ENCODE measurements around the gene ASTL.

ASTL gene

DNA sequence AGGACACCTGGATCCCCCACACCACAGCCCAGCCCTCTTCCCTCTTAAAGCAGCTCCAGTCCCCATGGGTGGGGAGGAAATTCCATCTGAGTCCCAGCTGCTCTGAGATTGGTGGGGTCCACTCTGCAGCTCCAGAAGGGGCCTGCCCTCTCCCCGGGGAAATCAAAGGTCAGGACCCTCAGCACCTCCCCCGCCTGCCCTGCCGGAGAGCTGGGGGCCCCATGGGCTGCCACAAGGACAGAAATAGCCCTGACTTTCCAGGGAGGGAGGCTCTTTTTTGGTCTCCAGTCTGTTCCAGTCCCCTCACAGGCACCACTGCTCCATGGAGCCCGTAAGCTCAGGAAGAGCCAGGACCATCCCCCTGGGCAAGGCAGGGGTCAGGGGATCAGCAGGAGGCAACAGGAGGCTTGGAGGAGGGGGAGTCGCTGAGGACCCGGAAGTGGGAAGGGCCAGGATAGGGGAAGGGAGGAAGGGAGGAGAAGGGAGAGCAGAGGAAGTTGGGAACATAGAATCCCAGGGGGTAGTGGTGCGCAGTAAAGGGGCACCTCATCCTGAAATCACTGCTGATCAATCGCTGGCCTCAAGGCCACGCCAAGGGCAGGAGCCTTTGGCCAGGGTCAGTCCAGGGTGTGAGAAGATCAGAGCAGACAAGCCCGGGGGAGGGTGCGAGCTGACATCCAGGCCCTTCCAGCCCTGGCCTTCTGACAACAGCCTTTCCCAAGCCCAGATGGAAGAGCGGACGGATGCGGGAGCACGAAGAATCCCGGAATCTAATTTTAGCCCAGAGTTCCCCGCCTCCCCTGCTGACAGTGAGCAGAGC is 29.6 kb downstream of the ASTL start:
- H3K27ac ChIP-seq: no peak overlapping the region
- TF ChIP-seq ZFX (IDR thresholded peaks at IDR 0.05): no peak
- TF ChIP-seq, protein P1, sequence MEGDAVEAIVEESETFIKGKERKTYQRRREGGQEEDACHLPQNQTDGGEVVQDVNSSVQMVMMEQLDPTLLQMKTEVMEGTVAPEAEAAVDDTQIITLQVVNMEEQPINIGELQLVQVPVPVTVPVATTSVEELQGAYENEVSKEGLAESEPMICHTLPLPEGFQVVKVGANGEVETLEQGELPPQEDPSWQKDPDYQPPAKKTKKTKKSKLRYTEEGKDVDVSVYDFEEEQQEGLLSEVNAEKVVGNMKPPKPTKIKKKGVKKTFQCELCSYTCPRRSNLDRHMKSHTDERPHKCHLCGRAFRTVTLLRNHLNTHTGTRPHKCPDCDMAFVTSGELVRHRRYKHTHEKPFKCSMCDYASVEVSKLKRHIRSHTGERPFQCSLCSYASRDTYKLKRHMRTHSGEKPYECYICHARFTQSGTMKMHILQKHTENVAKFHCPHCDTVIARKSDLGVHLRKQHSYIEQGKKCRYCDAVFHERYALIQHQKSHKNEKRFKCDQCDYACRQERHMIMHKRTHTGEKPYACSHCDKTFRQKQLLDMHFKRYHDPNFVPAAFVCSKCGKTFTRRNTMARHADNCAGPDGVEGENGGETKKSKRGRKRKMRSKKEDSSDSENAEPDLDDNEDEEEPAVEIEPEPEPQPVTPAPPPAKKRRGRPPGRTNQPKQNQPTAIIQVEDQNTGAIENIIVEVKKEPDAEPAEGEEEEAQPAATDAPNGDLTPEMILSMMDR (conservative IDR thresholded peaks at IDR 0.05): no peak

DNA sequence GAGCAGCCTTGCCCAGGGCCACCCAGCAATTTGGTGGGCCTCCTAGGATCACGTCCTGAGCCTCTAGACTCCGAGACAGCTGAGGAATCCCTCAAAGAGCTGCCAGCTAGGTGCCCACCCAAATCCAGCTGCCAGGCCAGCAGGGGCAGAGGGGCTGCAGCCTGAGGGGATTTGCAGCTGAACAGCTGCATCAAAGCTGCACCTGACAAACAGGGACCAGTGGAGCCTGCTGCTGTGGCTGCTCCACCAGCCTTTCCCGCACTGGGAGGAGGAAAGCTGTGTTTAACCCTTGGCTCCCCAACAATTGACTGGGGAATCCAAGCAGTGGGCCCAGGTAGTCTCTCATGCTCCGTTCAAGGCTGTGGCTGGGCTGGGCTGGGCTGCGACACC is 30.2 kb downstream of the ASTL start:
- H3K27ac ChIP-seq: no peak overlapping the region
- TF ChIP-seq, protein P1 (conservative IDR thresholded peaks at IDR 0.05): no peak
- TF ChIP-seq ZFX (IDR thresholded peaks at IDR 0.05): no peak

DNA sequence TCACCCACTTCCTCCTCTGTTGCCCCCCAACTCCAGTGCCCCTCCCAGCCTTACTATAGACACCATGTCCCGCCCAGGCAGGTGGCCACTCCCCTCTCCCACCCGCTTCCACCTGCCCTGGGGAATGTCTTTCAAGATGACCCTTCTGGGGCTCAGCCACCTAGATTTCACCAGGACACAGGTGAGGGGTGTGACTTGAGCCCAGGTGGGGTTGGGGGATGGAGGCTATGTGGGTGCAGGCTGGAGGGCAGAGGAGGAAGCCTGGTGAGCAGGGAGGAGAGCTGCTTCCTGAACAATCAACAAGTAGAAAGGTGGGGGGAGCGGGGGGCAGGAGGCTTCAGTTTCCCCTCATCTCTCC is 30.6 kb downstream of the ASTL start:
- TF ChIP-seq, protein P1 (conservative IDR thresholded peaks at IDR 0.05): no peak
- TF ChIP-seq ZFX (IDR thresholded peaks at IDR 0.05): no peak
- no peak overlapping the region for H3K27ac ChIP-seq

- TF ChIP-seq, protein P1 (conservative IDR thresholded peaks at IDR 0.05): no peak
- TF ChIP-seq ZFX (IDR thresholded peaks at IDR 0.05): no peak
- H3K27ac ChIP-seq: no peak overlapping the region
Observed at GRCh38 chr2:96106991-96107707, 31.2 kb downstream of the ASTL start.

DNA sequence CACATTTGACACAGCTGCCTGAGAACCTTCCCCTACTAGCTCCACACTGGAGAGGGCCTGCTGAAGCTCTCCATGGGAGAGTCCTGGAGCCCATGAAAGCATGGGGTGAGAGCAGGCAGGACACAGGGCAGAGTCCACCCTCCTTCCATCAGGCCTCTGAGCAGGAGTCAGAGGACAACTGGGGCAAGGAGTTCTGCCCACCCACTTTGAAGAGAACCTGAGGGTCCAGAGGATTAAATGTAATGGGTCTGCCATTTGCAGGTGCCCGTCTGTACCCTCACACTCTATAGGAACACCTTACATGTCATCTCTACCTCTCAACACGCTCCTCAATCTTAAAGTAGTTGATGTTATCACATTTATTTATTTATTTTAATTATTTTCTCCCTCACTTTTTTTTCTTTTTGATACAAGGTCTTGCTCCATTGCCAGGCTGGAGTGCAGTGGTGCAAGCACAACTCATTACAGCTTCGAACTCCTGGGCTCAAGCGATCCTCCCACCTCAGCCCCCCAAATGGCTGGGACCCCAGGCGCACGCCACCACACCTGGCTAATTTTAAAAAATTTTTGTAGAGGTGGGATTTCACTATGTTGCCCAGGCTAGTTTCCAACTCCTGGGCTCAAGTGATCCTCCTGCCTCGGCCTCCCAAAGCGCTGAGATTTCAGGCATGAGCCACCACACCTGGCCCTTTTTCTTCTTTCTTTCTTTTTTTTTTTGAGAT is 32.1 kb downstream of the ASTL start:
- no peak overlapping the region for H3K27ac ChIP-seq
- no peak for TF ChIP-seq ZFX (IDR thresholded peaks at IDR 0.05)

DNA sequence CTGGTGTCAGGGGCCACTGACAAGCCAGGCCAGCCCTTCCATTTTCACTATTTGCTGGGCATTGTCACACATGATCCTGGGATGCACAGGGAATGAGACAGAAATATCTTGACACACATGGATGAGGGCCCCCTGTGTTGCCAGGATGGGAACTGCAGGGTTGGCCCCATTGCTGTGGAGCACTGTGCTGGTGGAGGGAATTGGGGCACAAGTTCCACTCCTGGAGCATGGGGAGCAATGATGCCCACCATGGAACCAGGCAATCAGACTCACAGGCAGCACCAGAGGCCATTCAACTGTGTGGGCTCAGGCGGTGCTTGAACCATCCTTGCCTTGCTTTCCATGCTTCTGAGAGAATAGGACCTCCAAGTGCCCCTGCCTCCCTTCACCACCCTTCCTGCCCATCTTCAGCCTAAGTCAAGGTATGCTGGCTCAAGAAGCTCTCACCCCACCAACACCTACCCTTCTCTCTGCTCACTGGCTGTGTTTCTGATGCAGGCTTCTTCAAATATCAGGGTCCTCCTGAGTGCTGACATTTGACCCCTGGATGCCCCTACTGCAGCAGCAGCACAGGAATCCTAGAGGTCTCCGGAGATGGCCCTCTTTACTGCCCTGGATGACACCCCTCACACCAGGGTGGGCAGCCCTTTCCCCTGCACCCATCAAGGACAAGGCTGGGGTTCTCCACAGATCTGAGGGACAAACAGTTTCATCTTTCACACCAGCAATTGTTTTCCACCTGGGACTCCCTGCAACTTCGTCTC is 33.0 kb downstream of the ASTL start:
- no peak overlapping the region for H3K27ac ChIP-seq
- TF ChIP-seq, protein P1 (conservative IDR thresholded peaks at IDR 0.05): no peak
- TF ChIP-seq ZFX (IDR thresholded peaks at IDR 0.05): no peak

DNA sequence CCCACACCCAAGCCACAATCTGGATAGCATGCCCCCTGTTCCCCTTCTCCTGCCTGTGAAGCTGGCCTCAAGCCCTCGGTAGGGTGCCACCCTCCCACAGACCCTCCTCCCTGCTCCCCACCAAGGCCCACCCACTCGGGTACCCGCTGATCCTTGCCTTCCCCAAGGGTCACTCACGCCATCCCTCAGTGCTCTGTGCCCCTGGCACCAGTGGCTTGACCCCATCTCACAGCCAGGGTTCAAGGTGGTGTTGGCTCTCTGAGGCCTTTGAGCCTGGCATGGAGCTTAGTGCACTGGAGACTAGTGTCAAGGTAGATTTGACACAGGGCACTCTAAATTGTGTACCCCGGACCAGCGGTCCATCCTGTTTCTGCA is 33.8 kb downstream of the ASTL start:
- H3K27ac ChIP-seq: no peak overlapping the region
- no peak for TF ChIP-seq ZFX (IDR thresholded peaks at IDR 0.05)
- TF ChIP-seq, protein P1 (conservative IDR thresholded peaks at IDR 0.05): no peak
